Urothelium cell line (cell line): Measurements from ENCODE around the gene C2CD3.

Source experiments
- DNase-seq: peaks from one replicate; pipeline ENCODE4 v3.0.0; 2011; ENCODE audit warnings: low spot score, mixed read lengths
- FAIRE-seq: peaks from 2 replicates; lab custom pipeline; 2011; peaks lifted over from hg19 to GRCh38; lab: Jason Lieb, UNC

The C2CD3 gene

DNA sequence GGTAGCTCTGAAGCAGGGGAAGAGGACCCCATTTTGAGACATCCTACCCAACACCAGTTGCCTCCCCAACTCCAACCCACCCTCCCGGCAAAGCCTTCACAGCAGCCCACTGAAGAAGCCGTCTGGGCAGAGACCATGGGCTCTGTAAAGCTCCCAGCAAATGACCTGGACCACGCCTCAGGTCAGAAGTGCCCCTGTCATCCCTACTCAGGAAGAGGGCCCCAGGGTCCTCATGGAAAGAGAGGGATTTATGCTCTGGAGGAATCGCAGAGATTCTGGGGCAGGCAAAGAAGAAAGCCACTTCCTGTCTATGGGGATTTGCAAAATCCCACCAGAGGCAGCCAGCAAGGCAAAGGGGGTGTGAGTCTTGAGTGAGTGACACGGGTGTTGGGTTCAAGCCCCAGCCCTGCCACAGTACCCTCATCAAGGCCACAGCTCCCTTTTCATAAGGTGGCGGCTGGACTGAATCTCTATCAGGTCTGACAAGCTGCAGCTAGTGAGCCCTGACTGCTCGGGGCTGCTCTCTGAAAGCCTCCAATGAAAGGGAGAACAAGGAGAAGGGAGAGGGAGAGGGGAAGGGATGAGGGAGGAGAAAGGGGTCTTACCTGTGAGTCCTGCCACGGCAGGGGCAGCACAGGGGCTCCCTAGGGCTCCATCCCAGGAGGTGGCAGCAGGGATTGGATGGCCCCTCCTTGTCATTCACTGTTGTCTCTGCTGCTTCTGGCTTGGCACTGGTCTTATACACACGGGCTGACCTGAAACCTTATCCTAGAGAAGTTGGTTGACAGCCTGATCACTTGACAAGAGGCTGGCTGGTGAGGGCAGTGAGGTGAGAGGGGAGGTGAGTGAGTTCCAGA is 162.2 kb downstream of the C2CD3 start, which contains the start of gene UCP3:
Gene UCP3 (minus strand): TSS at position 713 of the 857 bp plus-strand sequence. CDS start 2,043 bp downstream, outside the sequence.
- DNase-seq, result no peak

DNA sequence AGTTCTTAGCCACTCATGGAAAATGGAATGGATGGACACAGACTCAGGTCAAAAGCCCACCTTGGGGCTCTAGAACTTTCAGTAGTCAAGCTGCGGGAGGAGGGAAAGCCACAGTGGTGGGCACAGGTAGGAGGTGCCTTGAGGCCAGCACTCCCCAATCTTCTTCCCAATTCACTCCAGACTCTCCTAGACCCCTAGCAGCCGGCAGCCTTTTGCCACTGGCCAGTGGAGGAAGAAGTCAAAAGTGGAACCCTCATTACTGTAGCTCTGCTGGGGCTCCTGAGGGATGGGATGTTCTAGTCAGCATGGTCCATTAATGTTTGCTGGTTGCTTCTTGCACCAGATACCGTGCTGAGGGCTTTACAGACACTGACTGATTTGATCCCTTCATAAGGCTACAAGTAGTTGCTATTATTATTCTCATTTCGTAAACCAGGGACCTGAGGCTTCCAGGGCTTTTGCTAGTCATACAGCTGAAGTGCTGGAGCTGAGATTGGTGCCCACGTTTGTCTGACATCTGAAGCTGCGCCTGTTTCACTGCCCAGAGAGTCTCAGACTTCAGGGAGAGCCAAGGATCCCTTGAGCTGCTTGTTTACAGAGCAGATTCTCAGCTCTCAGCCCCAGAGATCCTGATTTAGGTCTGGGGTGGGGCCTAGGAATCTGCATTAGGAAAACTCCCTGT is 163.0 kb downstream of the C2CD3 start:
- DNase-seq, result no peak
- FAIRE-seq, result no peak

More for the DNA sequence above, 162.2 kb downstream of the C2CD3 start, which contains the start of gene UCP3:
- FAIRE-seq, result no peak

DNA sequence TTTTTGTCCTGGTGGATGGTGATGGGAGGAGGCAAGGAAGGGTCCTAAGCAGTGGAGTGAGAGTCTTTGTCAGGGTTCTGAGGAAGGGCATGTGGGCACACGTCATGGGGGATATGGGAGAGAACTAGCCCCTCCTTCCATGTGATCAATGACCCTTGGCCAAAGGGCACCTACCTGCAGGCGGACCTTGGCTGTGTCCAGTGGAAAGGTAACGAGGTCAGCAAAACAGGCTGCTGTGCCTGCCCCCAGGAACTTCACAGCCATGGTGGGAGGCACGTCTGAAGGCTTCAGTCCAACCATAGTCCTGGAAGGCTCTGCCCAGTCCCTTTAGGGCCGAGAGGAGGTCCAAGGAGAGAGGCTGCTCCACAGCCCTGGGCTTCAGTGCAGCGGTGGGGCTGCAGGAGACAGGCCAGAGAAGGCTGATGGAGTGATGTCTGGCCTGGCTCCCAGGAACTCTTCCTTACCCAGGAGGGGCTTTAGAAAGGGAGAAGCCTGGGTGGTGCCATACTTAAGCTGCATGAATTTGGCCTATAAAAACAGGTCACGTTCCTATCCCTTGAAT is 164.0 kb downstream of the C2CD3 start:
- FAIRE-seq (no peak), DNase-seq (no peak)

DNA sequence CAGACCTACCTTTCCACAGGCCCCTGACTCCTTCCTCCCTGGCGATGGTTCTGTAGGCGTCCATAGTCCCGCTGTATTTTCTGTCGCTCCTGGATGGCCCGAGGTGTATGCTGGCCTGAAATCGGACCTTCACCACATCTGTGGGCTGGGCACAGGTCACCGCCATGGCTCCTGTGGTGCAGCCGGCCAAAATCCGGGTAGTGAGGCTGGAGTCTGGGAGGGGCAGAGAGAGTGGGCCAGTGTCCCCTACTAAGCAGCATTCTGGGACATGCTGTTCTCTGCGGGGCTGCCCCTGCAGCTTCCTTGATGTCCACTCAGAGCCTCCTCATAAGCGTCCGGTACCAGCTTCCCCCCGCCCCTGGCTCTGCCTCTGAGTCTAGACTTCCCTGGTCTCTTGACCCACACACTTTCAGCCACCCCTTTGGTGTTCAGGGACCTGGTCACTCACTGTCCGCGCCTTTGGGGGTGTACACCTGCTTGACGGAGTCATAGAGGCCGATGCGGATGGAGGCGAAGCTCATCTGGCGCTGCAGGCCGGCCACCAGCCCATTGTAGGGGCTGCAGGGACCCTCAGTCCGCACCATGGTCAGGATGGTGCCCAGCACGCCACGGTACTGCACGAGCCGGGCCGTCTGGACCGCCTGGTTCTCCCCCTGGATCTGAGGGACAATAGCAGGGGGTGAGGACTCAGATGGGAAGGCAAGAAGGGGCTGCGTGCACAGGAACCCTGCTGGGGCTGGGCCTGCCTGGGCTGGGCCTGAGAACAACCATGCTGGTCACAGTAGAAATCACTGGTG is 164.9 kb downstream of the C2CD3 start:
- no peak for FAIRE-seq
- DNase-seq, result no peak

DNA sequence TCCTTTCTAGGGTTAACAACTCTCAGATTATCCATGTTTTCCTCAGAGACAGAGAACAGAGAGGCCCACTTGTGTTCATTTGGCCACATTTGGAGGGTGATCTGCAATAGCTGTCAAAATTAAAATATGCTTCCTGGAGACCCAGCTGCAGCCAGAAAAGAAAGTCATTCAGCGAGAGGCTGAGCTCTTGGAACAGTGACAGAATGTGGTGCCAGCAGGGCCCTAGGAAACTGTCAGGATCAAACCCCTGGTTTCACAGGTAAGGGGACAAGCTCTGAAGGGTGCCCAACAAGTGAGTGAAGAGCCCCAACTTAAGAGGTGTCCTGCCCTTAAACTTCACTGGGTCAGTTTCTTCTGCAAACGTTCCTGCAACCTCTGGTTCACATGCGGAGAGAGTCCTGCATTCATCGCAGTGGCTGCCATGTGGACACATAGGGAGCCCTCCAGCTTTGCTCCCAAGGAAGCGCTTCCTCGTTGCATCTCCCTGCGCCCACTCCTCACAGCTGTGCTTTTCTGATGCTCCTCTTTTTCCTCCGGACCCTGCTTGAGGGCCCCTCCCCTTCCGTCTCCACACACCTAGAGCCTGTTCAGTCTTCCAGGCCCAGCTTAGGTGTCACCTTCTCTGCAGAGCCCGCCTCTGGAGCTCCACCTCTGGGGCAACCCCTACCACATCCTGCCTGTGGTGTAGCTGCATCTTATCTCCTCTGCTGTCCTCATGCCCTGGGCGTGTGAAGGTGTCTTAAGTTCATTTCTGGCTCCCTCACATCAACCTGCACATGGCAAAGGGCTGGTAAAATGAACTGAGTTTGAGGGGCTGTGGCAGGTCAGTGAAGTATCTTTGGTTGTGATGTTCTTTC is 165.8 kb downstream of the C2CD3 start:
- FAIRE-seq (no peak), DNase-seq (no peak)

DNA sequence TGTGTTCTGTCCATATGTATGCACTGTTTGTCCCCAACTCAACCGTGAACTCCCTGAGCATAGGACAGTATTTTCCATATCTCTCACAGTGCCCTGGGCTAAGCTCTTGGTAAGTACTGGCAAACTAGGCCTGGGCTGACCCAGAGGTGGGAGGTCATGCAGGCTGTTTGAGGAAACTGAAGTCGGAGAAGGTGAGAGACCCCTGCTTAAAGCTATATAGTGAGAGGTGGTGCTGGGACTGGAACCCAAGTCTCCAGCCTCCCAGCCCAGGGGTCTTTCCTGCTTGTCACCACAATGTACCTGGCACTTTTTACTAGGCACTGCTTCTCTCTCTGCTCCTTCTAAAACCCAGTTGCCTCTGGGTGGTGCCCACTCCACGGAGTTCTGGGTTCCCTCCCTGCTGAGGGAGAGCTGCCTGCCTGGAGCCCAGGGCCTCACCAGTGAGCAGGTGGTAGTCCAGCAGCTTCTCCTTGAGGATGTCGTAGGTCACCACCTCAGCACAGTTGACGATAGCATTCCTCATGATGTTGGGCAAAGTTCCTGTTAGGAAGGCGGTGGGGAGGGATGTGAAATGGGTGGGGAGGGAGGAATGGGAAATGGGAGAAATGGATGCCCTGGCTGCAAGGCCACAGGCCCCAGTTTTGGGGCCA is 166.6 kb downstream of the C2CD3 start:
- no peak for FAIRE-seq
- DNase-seq, result no peak

DNA sequence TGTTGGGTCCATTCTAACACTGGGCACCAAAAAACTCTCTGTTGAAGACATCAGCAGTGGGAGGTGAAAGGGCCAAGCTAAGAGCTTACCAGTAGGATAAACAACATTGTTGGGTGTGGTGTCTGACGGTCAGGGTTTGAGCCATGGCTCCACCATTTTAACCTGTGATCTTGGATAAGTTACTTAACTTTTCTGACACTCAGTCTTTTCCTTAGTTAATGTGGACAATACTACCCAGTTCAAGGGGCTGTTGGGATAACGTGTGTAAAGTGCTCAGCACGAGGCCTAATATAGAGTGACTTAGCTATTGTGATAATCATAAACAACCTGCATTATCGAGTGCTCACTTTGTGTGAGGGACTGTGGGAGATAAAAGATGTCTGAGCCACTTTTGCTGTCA is 168.0 kb downstream of the C2CD3 start:
- DNase-seq (no peak), FAIRE-seq (no peak)

DNA sequence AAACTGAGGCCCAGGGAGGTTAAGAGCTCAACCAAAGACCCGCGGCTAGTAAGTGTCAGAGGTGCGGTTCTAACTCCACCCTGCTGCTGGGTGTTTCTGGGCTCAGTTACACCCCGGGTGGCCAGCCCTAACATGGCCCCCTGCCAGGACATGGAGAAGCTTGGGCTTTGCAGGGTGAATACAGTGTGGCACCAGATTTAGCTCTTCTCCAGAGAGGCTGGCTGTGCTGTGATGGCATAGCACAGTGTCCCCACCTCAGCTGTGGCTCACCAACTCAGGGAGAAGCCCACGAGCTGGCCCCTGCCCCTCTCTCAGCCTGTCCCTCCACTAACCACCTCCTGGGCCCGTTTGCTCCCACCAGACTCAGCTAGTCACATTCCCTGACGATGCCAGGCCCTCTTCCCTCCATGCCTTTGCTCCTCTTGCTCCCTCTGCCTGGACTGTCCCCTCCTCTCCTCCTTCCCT is 168.9 kb downstream of the C2CD3 start:
- no peak for FAIRE-seq
- DNase-seq, result no peak

DNA sequence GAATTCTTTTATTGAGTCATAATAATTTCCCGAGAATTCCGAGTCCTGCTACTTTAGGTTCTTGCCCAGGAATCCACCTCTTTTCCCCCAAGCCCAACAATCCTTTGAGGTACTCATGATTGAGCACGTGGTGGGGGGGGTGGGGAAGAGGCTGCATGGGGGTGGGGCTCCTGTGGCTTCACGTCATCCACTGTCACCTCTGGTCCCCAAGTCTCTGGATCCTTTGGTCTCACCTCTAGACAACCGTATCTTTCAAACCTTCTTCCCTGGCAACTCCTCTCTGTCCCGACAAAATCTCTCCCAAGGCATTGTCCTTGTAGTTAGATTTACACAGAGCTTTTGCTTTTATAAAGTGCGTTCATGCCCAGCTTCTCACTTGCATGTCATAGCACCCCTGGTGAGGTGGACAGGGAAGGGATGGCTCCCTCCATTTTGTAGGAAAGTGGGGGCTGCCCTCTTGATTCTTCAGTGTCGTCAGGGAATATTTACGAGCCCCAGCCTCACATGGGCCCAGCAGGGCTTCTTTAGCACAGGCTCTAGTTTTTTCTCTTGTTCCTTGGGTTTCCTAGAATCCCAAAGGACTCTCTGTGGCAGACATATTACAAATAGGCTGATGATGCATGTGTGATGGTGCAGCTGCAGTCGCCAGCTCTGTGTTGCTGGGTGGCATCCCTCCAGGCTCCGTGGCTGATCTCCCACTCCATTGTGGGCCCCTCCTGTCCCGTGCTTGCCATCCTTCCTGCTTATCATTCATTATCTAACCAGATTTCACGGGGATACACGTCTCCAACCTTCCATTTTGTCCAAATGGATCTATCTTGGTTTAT is 170.3 kb downstream of the C2CD3 start:
- FAIRE-seq (no peak), DNase-seq (no peak)

DNA sequence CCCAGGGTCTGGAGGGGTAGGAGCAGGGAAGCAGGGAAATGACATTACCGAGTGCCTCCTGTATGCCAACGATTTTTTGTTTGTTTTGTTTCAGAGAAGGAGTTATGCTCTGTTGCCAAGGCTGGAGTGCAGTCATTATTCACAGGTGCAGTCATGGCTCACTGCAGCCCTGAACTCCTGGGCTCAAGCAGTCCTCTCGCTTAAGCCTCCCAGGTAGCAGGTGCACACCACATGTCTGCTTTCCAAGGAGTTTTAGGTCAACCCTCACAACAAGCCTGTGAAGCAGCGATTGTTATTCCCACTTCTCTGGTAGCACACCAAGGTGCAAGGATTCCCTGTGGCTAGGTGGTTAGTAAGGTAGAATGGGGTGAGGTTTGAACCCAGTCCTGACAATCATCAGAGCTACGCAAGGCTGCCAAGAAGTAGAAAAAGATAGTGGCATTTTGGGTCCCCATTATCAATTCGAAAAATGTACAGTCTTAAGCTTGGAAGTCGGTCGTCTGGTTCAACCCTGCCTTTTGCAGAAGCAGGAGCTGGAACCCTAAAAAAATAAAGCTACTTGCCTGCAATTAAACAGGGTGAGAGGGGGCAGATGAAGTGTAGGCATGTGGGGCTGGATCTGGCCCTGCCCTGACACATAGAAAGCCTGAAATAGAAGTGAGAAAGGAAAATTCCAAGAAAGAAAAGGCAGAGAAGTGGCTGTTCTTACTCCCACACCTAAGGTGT is 171.1 kb downstream of the C2CD3 start:
- DNase-seq (no peak), FAIRE-seq (no peak)

DNA sequence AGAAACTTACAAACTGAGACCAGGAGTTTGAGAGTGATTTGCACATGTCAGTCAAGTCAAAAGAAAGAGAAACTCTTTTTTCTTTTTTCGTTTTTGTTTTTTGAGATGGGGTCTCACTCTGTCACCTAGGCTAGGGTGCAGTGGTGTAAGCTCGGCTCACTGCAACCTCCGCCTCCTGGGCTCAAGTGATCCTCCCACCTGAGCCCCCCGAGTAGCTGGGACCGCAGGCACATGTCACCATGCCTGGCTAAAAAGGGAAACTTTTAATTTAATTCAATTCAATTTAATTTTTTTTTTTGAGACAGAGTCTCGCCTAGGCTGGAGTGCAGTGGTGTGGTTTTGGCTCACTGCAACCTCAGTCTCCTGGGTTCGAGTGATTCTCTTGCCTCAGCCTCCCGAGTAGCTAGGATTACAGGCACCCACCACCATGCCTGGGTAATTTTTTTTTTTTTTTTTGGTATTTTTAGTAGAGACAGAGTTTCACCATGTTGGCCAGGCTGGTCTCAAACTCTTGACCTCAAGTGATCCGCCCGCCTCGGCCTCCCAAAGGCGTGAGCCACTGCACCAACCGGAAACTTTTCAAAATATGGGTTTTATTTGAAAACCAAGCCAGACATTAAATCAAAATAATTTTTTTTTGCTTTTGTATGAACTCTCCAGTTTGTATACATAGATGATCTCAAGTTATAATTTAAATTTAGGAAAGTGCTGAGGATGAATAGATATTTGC is 171.8 kb downstream of the C2CD3 start:
- no peak for DNase-seq
- no peak for FAIRE-seq

DNA sequence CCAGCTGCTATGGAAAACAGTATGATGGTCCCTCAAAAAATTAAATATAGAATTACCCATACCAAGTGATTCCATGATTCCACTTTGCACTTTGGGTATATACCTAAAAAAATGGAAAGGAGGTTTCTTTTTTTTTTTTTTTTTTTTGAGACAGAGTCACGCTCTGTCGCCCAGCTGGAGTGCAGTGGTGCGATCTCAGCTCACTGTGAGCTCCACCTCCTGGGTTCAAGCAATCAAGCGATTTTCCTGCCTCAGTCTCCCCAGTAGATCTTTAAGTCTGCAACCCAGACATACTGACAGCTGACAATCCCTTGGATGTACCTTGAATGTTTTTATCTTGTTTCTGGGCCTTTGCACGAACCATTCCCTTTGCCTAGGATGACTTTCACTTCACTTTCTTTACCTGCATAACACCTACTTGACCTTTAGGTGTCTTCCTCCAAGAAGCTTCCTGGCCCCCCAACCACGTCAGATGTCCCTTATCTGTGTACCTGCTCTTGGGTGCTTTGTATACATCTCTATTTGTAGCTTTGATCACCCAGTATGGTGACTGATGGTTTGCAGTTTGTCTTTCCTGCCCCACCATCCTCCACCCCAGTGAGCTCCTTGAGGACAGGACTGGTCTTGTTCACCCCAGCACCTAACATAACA is 173.6 kb downstream of the C2CD3 start:
- DNase-seq (no peak), FAIRE-seq (no peak)

DNA sequence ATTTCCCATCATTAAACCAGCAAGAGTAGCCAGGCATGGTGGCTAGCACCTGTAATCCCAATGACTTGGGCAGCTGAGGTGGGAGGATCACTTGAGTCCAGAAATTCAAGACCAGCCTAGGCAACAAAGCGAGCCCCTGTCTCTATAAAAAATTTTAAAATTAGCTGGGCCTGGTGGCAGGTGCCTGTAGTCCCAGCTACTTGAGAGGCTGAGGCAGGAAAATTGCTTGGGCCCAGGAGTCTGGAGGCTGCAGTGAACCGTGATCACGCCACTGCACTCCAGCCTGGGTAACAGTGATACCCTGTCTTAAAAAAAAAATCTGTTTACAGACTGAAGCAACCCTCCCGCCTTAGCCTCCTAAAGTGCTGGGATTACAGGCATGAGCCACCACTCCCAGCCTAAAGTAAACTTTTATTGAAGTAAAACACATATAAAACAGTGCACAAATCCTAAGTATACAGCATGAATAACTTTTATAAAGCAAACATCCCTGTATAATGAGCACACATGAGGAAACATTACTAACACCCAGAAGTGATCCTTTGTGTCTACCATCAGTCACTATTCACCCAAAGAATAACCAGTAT is 174.5 kb downstream of the C2CD3 start:
- no peak for DNase-seq
- no peak for FAIRE-seq

DNA sequence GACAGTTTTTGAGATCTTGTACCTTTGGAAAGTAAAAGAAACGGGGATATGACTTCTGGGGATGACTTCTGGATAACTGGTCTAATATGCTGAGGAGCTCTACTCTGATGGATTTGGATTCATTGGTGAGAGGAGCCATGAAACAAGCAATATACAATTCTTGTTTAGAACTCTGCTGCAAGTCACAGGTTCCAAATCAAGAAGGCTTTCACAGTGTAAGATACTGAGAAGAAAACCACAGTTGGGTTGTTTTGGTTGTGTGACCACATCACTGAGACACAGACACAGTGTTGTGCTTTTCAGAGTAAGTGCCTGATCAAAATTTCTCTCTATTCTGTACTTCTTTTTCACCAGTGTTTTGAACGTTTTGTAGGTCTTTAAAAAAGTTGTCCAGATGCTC is 175.1 kb downstream of the C2CD3 start:
- no peak for DNase-seq
- no peak for FAIRE-seq

DNA sequence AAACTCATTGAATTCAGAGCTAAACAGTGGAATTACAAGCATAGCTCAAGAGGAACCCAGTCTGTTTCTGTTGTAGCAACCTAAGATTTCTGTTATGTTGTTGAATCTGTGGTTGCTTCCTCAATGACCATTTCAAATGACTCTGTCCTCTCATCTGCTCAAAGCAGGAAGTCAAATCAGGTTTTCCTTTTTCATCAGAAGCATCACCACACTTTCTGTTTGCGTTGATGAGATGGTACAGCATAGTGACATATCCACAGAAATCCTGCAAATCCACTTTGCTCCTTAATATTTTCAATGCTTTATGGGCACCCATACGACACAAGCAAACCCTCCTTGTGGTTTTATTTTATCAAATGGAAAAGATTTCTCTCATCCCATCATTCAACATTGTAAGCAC is 175.6 kb downstream of the C2CD3 start:
- DNase-seq (no peak), FAIRE-seq (no peak)

DNA sequence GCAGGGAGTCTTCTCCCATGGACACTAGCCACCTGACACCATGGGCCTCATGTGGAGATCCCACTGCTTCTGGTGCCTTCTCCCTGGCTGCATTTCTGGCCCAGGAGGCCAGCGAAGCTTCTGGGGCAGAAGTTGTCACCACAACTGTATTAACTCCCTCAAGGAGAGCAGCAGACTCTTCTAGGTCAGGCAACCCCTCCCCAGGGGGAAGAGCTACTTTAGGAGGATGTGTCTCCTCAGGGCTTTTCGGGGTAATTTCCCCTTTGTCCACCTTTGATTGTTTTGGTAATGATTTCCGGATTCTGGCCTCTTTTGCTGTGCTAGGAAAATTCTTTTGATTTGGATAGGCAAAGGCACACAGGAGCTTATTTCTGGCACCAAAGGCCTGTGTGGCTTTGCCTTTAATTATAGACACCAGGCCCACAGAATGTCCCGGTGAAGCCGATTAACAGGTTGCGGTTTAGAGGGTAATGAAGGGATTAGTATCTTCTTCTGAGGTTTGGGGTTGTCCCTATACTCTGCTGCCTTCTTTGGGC is 179.3 kb downstream of the C2CD3 start:
- no peak for DNase-seq
- FAIRE-seq, result no peak
